Measurements from ENCODE around the gene LRIG3.

The LRIG3 gene

GRCh38 chr12:58901664-58902063 lies 18.6 kb downstream of the LRIG3 start:
- TF ChIP-seq GATA1 (IDR thresholded peaks at IDR 0.05; ENCODE audit: low read depth, low read length) (no peak), POLR2A (IDR thresholded peaks at IDR 0.05; ENCODE audit: low read length) (no peak)
- no peak for DNase-seq

DNA sequence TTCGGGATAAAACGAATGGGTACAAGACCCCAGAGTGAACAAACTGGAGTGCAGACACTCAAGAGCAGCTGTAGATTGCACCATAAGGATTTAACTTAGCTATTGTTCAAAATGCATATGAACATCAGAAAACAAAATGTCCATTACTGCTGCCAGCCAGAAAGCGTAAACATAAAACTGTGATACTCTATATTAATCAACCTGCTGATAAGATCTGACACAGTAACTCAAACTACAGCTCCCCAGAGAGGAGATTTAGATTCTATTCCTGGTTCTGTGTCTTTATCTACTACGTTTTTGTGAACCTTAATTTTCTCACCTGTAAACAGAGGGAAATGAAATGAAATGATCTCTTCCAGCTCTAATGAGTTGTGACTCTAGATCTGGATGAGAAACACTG lies 22.3 kb downstream of the LRIG3 start:
- no peak for DNase-seq
- TF ChIP-seq GATA1 (IDR thresholded peaks at IDR 0.05; ENCODE audit: low read depth, low read length): no peak
- TF ChIP-seq POLR2A (IDR thresholded peaks at IDR 0.05; ENCODE audit: low read length): no peak

- DNase-seq: no peak
- TF ChIP-seq POLR2A (IDR thresholded peaks at IDR 0.05; ENCODE audit: low read length): no peak
Observed at GRCh38 chr12:58896278-58896677, 24.0 kb downstream of the LRIG3 start.

DNA sequence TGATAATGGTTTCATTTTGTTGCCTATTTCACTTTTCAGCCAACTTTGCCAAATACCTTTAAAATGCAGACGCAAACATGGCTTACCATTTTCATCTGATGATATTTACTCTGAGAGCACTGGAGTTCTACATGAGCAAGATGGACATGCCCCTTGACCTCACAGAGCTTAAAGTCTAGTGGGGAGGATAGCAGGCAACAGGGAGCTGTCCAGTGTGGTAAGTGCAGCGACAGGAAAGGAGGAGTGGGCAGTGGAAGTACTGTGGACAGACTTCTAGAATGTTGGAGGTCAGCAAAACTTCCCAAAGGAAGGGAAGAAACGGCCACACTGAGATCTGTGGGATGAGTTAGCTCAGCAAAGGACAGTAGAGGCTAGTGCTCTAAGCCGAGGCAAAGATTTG lies 25.3 kb downstream of the LRIG3 start:
- DNase-seq: no peak
- TF ChIP-seq GATA1 (IDR thresholded peaks at IDR 0.05; ENCODE audit: low read depth, low read length) (no peak), POLR2A (IDR thresholded peaks at IDR 0.05; ENCODE audit: low read length) (no peak)

- TF ChIP-seq POLR2A (IDR thresholded peaks at IDR 0.05; ENCODE audit: low read length) (no peak), GATA1 (IDR thresholded peaks at IDR 0.05; ENCODE audit: low read depth, low read length) (no peak)
- no peak for DNase-seq
Observed at GRCh38 chr12:58894040-58894439, 26.3 kb downstream of the LRIG3 start.

- no peak for TF ChIP-seq GATA1 (IDR thresholded peaks at IDR 0.05; ENCODE audit: low read depth, low read length)
- TF ChIP-seq POLR2A (IDR thresholded peaks at IDR 0.05; ENCODE audit: low read length): no peak
- DNase-seq: no peak
Observed at GRCh38 chr12:58893495-58893894, 26.8 kb downstream of the LRIG3 start.

DNA sequence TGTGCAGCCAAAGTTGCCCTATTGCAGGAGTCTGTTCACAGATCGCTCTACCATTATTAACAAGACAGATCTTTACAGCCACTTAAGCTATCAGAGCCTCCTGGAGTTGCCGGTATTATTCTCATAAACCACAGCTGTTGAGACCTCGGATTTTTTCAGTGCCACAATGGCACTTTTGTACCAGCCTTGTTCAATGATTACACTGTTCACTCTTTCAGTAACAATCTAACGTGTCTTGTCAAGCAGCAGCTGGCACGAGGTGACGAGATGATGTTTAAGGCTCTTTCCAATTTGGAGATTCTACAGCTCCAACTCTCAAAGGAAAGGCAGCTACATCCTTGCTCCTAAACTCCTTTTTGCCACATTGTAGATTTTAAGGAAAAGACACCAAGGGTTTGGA lies 30.7 kb downstream of the LRIG3 start:
- no peak for TF ChIP-seq GATA1 (IDR thresholded peaks at IDR 0.05; ENCODE audit: low read depth, low read length)
- DNase-seq: no peak

GRCh38 chr12:58888131-58888783 lies 32.0 kb downstream of the LRIG3 start:
- no peak for DNase-seq
- no peak for TF ChIP-seq POLR2A (IDR thresholded peaks at IDR 0.05; ENCODE audit: low read length)
- TF ChIP-seq GATA1 (IDR thresholded peaks at IDR 0.05; ENCODE audit: low read depth, low read length): no peak

GRCh38 chr12:58887068-58887467 lies 33.2 kb downstream of the LRIG3 start:
- TF ChIP-seq GATA1 (IDR thresholded peaks at IDR 0.05; ENCODE audit: low read depth, low read length) (no peak), POLR2A (IDR thresholded peaks at IDR 0.05; ENCODE audit: low read length) (no peak)
- no peak for DNase-seq

DNA sequence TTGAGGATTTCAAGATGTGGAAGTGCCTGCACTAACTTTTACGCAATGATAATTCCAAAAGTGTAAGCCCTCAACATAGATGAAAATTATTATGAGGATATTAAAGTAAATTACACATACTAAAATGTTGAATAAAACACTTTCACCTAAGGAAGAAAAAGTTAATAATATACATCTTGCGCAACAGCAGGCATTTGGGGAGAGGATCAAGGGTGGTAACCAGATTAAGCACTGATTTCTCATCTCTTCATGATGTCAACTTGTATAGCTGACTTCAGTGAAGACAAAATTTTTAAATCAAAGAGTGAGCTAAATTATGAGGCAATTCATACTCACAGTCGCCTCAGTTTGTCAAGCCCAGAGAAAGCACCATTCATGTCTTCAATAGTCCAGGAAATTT lies 33.8 kb downstream of the LRIG3 start:
- DNase-seq: no peak

DNA sequence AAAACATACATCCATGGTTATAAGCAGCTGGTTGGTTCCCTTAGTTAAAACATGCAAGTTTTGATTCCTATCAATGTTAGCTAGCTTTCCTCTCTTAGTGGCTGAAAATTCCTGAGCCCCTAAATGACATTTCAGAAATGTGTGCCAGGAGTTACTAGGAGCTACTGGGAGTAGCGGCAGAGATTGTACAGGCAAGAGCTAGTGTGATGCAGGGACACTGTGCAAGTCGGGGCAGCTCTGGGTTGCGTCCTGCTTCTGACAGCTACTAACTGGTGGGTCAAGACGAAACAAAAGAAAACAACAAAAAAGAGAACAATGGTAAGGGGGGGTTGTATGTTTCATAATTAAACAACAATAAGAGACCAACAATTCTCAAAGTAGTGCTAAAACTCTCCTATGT lies 35.4 kb downstream of the LRIG3 start:
- TF ChIP-seq GATA1 (IDR thresholded peaks at IDR 0.05; ENCODE audit: low read depth, low read length) (no peak), POLR2A (IDR thresholded peaks at IDR 0.05; ENCODE audit: low read length) (no peak)

More for the DNA sequence above, 33.8 kb downstream of the LRIG3 start:
- TF ChIP-seq GATA1 (IDR thresholded peaks at IDR 0.05; ENCODE audit: low read depth, low read length) (no peak), POLR2A (IDR thresholded peaks at IDR 0.05; ENCODE audit: low read length) (no peak)

DNA sequence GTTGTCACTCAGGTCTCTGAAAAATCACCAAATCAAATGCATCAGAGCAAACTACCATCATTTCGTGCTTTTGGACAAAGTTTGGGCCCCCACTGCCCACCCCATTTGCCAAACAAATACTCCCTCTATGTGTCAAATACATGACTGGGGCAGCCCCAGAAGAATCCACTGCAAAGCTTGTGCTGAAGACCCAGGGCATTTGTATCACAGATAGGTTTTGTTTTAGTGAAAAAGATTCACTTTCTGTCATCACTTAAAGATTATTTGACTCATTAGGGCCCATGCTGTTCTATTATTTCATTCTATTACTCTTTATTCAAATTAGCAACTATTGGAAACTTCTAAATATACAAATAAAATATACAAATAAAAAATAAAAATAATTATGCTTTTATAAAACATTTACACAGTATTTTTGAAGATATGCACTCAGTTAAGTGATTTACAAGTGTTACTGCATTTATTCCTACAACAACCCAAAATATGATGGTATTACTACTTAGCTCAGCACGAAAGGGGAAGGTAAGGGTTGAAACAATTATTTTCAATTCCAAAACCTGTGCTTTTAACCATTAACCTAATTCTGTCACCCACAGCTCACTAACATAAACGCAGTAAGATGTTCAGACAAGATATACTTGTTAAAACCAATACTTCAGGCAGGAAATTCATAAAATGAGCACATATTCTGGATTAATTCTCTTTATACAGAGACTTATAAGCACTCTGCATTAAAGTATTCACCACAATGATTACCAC lies 36.5 kb downstream of the LRIG3 start:
- no peak for TF ChIP-seq GATA1 (IDR thresholded peaks at IDR 0.05; ENCODE audit: low read depth, low read length)
- TF ChIP-seq POLR2A (IDR thresholded peaks at IDR 0.05; ENCODE audit: low read length): no peak
- DNase-seq: no peak

More for the DNA sequence above, 35.4 kb downstream of the LRIG3 start:
- no peak for DNase-seq

DNA sequence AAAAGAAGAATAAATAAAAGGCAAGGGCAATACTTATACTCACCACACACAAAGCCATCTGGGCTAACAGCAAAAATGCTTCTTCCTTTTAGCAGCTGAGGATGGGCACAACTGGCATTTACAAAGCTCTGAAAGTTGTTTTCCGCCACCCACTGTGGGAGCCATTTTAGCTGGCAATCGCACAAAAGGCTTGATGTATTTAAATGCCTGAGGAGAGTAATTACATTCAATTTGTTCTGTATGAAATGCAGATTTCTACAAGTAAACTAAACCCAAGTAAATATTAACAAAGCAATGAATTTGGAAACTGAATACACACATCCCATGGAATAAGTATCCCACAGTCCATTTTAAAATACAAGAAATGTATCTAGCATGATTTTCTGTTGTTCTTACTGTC lies 37.5 kb downstream of the LRIG3 start:
- no peak for TF ChIP-seq GATA1 (IDR thresholded peaks at IDR 0.05; ENCODE audit: low read depth, low read length)
- no peak for TF ChIP-seq POLR2A (IDR thresholded peaks at IDR 0.05; ENCODE audit: low read length)
- DNase-seq: no peak

- TF ChIP-seq POLR2A (IDR thresholded peaks at IDR 0.05; ENCODE audit: low read length) (no peak), GATA1 (IDR thresholded peaks at IDR 0.05; ENCODE audit: low read depth, low read length) (no peak)
- DNase-seq: no peak
Observed at GRCh38 chr12:58881816-58882215, 38.5 kb downstream of the LRIG3 start.

DNA sequence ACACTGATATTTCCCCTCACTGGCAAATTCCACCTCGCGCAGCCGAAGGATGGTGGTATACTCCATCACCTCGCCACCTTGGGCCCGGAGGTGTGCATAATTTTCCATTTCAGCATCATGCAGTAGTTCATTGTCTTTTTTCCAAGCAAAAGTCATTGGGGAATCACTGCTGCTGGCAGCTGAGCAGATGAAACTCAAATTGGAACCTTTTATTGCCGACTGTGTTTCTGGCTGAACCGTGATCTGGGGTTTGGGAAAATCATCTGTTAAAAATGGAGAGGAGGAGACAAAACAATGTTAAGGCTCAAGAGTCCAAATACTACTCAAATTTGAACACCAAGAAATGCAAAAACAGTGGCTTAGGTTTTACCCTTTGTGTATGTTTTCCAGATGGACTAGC lies 39.7 kb downstream of the LRIG3 start:
- no peak for DNase-seq
- TF ChIP-seq GATA1 (IDR thresholded peaks at IDR 0.05; ENCODE audit: low read depth, low read length): no peak
- no peak for TF ChIP-seq POLR2A (IDR thresholded peaks at IDR 0.05; ENCODE audit: low read length)

All from erythroblast (primary cell).